SU-DHL-6 (cell line): ENCODE data around the gene FGFR3.

Experiments used
- CTCF ChIP-seq: fragments of 200-600 bp; sonication (generic); IDR thresholded peaks from one replicate; pipeline ENCODE4 v1.5.1; 2017; ENCODE audit warnings: antibody characterized with exemption, mild to moderate bottlenecking, low read length, moderate library complexity; ENCODE audit not compliant: insufficient read depth, poor library complexity, severe bottlenecking
- EZH2phosphoT487 ChIP-seq: fragments of 200-600 bp; sonication (generic), shearing (Covaris generic); conservative IDR thresholded peaks from 2 replicates; pipeline ENCODE4 v1.6.1; 2018; ENCODE audit warnings: mild to moderate bottlenecking, antibody characterized with exemption, low read length, moderate library complexity, mixed read lengths

GRCh38 chr4:1768367-1769034 lies 24.6 kb upstream of the FGFR3 start:
- TF ChIP-seq CTCF (no peak), EZH2phosphoT487 (no peak)
